GM12878 (cell line): ENCODE results near the gene AKR1C1.
"Not testable (repeated sequence)": the region's sequence is repeated elsewhere in the genome, so short reads cannot be mapped to it uniquely, and the experiment has no call there.

Source experiments
- CHD1 ChIP-seq: IDR thresholded peaks from 2 replicates; pipeline ENCODE4 v1.6.1; 2012; ENCODE audit warnings: low read depth, low read length, improper control_type of control experiment
- EED ChIP-seq: sonication (generic); IDR thresholded peaks from 2 replicates; pipeline ENCODE4 v1.6.1; 2016; ENCODE audit warnings: antibody characterized with exemption, low read depth
- FOS ChIP-seq: IDR thresholded peaks from 3 replicates; pipeline ENCODE4 v1.6.1; 2011; ENCODE audit warnings: borderline replicate concordance; ENCODE audit not compliant: insufficient read length; ENCODE audit errors: extremely low read depth
- MTA3 ChIP-seq: IDR thresholded peaks from 2 replicates; pipeline ENCODE4 v1.6.1; 2012; ENCODE audit warnings: low read length, inconsistent platforms, borderline replicate concordance
- PML ChIP-seq: IDR thresholded peaks from 2 replicates; pipeline ENCODE4 v1.6.1; 2012; ENCODE audit warnings: low read length, inconsistent platforms
- ZSCAN29 ChIP-seq: fragments of 450-650 bp; IDR thresholded peaks from 2 replicates; pipeline ENCODE4 v1.6.1; 2017; ENCODE audit warnings: mild to moderate bottlenecking, moderate library complexity
- TF ChIP-seq, protein P1 (sequence below): IDR thresholded peaks from 2 replicates; pipeline ENCODE4 v1.6.1; 2011; ENCODE audit warnings: low read depth, mild to moderate bottlenecking, low read length, moderate library complexity, borderline replicate concordance; ENCODE audit errors: extremely low read depth
- TF ChIP-seq, protein P2 (sequence below): IDR thresholded peaks from 2 replicates; pipeline ENCODE4 v1.6.1; 2011; ENCODE audit warnings: borderline replicate concordance, low read depth, mild to moderate bottlenecking, moderate library complexity, mixed read lengths, low read length; ENCODE audit not compliant: insufficient read depth; ENCODE audit errors: extremely low read length
- TF ChIP-seq, protein P3 (sequence below), 3 experiments: IDR thresholded peaks in 2 of 3; conservative IDR thresholded peaks in 1 of 3; 2 replicates each; pipeline ENCODE4 v1.5.1; 2011; ENCODE audit warnings: low read depth in 3 of 3, low read length in 3 of 3, mild to moderate bottlenecking in 3 of 3, control low read depth in 2 of 3, moderate library complexity in 2 of 3, inconsistent platforms in 1 of 3, mixed read lengths in 1 of 3; ENCODE audit not compliant: control insufficient read depth in 2 of 3, insufficient read depth in 1 of 3; ENCODE audit errors: extremely low read depth in 1 of 3

DNA sequence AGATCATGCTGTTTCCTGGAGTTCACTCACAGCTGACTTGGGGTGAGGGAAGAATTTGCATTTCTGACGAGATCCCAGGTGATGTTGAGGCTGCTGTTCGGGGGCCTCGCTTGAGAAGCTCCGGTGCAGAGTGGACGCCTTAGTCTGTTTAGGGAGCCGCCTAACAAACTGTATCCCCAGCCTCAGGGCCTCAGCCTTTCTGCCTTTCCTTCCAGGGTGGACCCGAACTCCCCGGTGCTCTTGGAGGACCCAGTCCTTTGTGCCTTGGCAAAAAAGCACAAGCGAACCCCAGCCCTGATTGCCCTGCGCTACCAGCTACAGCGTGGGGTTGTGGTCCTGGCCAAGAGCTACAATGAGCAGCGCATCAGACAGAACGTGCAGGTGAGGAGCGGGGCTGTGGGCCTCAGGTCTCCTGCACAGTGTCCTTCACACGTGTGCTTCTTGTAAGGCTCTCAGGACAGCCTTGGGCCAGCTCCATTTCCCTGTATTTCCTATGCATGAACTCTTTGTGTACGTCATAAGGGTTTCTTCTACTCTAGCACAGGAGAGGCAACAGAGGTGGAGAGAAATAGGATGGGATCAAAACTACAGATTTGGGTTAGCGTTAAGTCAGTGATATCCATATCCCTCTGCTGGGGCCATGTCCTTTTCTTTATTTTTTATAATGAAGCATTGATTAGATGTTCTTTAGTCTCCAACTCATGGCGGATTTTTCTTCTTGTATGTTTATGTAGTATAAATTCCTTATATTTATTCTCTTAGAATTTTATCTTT lies 9.3 kb downstream of the AKR1C1 start:
- not testable (repeated sequence) for TF ChIP-seq CHD1, MTA3, PML, ZSCAN29, FOS, EED
- TF ChIP-seq, protein P1, sequence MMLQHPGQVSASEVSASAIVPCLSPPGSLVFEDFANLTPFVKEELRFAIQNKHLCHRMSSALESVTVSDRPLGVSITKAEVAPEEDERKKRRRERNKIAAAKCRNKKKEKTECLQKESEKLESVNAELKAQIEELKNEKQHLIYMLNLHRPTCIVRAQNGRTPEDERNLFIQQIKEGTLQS = not testable (repeated sequence)
- TF ChIP-seq, protein P2, sequence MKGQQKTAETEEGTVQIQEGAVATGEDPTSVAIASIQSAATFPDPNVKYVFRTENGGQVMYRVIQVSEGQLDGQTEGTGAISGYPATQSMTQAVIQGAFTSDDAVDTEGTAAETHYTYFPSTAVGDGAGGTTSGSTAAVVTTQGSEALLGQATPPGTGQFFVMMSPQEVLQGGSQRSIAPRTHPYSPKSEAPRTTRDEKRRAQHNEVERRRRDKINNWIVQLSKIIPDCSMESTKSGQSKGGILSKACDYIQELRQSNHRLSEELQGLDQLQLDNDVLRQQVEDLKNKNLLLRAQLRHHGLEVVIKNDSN = not testable (repeated sequence)
- TF ChIP-seq, protein P3, sequence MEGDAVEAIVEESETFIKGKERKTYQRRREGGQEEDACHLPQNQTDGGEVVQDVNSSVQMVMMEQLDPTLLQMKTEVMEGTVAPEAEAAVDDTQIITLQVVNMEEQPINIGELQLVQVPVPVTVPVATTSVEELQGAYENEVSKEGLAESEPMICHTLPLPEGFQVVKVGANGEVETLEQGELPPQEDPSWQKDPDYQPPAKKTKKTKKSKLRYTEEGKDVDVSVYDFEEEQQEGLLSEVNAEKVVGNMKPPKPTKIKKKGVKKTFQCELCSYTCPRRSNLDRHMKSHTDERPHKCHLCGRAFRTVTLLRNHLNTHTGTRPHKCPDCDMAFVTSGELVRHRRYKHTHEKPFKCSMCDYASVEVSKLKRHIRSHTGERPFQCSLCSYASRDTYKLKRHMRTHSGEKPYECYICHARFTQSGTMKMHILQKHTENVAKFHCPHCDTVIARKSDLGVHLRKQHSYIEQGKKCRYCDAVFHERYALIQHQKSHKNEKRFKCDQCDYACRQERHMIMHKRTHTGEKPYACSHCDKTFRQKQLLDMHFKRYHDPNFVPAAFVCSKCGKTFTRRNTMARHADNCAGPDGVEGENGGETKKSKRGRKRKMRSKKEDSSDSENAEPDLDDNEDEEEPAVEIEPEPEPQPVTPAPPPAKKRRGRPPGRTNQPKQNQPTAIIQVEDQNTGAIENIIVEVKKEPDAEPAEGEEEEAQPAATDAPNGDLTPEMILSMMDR (IDR thresholded peaks at IDR 0.05 in 2 of 3, conservative IDR thresholded peaks at IDR 0.05 in 1 of 3; ENCODE audit: control insufficient read depth in 2 of 3, extremely low read depth in 1 of 3, insufficient read depth in 1 of 3, low read depth in 3 of 3, low read length in 3 of 3) = not testable (repeated sequence)
